ENCODE results near the gene DOK6. TPM values are rescaled to one million over a fixed set of nuclear protein-coding genes. Genes with fewer than 3 reads are reported as not detected.
A peak's percentile ranks its signal among the peaks of the same experiment; 100 is the strongest.

Gene DOK6
- total RNA-seq, 2 experiments from 2014 or later = not detected

DNA sequence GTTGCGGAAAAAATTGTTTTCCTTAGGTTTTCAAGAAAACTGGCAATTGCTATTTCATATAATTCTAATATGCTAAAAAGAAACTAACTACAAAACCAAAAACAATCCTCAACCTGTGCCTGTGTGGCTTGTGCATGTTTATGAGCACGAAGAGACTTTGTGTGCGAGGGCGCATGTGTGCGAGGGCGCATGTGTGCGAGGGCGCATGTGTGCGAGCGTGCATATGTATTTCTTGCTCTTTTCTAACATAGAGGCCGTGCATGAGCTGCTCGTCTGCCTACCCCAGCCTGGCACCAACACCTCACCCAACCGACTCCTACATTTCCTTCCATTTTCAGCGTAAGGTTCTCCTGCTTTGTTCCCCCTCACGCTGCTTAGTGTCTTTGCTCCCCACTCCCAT, 211.6 kb downstream of the DOK6 start:
- CTCF ChIA-PET = no interaction called here
- POLR2A ChIA-PET = no interaction called here
- H3K9me3 Mint-ChIP-seq (ENCODE audit: insufficient read depth) = no peaks in the 10 kb centered on the region
- ATAC-seq (no peak), DNase-seq (no peak)
- H3K27me3 Mint-ChIP-seq (ENCODE audit: low read depth) = peaks cover 8% of the 10 kb centered on the region
- no peaks in the 10 kb centered on the region for H3K4me1 Mint-ChIP-seq (ENCODE audit: low read depth)
- H3K4me3 Mint-ChIP-seq = no peak overlapping the region
- H3K36me3 Mint-ChIP-seq (ENCODE audit: low read depth) = no peaks in the 10 kb centered on the region
- H3K27ac Mint-ChIP-seq = no peak overlapping the region

DNA sequence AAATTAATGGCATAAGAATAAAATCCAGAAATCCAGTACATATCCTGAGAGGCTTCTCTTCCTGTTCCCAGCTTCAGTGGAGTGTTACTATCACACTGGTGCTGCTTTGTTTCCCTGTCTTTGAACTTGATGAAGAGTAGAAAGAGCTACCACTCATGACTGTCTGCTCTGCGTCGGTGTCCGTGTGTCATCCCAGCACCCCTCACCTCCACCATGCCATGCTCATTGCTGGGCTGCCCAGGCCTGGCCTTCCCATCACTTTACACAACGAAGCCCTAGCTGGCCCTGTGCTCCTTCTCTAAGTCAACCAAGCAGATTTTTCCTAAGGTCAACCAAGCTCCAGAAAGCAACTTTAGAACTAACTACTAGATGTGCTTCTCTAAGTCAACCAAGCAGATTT, 215.4 kb downstream of the DOK6 start:
- DNase-seq (no peak), ATAC-seq (no peak)
- ChIA-PET POLR2A (no interaction called here), CTCF (no interaction called here)
- H3K27me3 Mint-ChIP-seq (ENCODE audit: low read depth) = peaks cover 6% of the 10 kb centered on the region
- no peak overlapping the region for H3K4me3 Mint-ChIP-seq
- no peak overlapping the region for H3K27ac Mint-ChIP-seq
- no peaks in the 10 kb centered on the region for H3K36me3 Mint-ChIP-seq (ENCODE audit: low read depth)
- no peaks in the 10 kb centered on the region for H3K4me1 Mint-ChIP-seq (ENCODE audit: low read depth)
- H3K9me3 Mint-ChIP-seq (ENCODE audit: insufficient read depth) = no peaks in the 10 kb centered on the region

- Mint-ChIP-seq H3K36me3 (ENCODE audit: low read depth) (no peaks in the 10 kb centered on the region), H3K27ac (no peak overlapping the region), H3K9me3 (ENCODE audit: insufficient read depth) (no peaks in the 10 kb centered on the region), H3K4me3 (no peak overlapping the region), H3K27me3 (ENCODE audit: low read depth) (peaks cover 4% of the 10 kb centered on the region), H3K4me1 (ENCODE audit: low read depth) (no peaks in the 10 kb centered on the region)
- no peak for ATAC-seq
- DNase-seq = no peak
- ChIA-PET CTCF (no interaction called here), POLR2A (no interaction called here)
These were observed 216.7 kb downstream of the DOK6 start for GRCh38 chr18:69617408-69617807.

DNA sequence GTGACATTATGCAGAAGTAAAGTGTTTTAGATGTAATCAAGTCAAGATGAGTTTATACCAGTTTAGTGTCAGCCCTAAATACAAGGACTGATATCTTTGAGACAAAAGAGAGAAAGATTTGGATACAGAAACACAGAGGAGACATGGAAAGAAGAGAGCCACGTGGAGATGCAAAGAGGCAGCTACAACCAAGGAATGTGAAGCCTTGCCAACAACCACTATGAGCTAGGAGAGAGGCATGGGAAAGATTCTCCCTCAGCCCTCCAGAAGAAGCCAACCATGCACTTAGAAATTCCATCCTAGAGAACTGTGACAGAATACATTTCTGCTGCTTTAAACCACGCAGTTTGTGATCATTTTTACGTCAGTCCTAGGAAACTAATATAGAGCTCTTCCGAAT, 217.2 kb downstream of the DOK6 start:
- Mint-ChIP-seq H3K36me3 (ENCODE audit: low read depth) (no peaks in the 10 kb centered on the region), H3K9me3 (ENCODE audit: insufficient read depth) (no peaks in the 10 kb centered on the region), H3K27ac (no peak overlapping the region), H3K4me3 (no peak overlapping the region), H3K27me3 (ENCODE audit: low read depth) (peaks cover 3% of the 10 kb centered on the region), H3K4me1 (ENCODE audit: low read depth) (no peaks in the 10 kb centered on the region)
- DNase-seq (no peak), ATAC-seq (no peak)
- CTCF ChIA-PET = no interaction called here
- POLR2A ChIA-PET = no interaction called here

DNA sequence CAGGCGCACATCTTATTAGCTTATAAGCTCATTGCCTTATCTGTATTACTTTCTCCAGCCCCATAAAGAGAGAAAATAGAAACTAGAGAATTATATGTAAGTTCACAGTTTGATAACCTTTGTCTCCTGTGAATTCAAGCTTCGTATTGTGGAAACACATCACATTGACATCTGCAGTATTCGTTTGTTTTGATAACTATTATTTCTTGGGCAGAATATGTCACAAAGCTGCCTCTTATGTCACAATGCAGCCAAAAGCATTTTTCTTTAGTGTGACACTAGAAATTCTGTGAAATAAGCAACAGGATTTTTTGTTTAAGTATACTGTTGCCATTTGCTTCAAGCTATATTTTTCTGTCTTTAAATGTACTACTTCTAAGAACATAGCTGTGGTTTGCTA, 221.5 kb downstream of the DOK6 start:
- ATAC-seq (no peak), DNase-seq (no peak)
- H3K4me1 Mint-ChIP-seq (ENCODE audit: low read depth) = no peaks in the 10 kb centered on the region
- no peaks in the 10 kb centered on the region for H3K9me3 Mint-ChIP-seq (ENCODE audit: insufficient read depth)
- CTCF ChIA-PET = no interaction called here
- H3K27ac Mint-ChIP-seq = no peak overlapping the region
- H3K36me3 Mint-ChIP-seq (ENCODE audit: low read depth) = no peaks in the 10 kb centered on the region
- no peak overlapping the region for H3K4me3 Mint-ChIP-seq
- no peaks in the 10 kb centered on the region for H3K27me3 Mint-ChIP-seq (ENCODE audit: low read depth)
- POLR2A ChIA-PET = no interaction called here

DNA sequence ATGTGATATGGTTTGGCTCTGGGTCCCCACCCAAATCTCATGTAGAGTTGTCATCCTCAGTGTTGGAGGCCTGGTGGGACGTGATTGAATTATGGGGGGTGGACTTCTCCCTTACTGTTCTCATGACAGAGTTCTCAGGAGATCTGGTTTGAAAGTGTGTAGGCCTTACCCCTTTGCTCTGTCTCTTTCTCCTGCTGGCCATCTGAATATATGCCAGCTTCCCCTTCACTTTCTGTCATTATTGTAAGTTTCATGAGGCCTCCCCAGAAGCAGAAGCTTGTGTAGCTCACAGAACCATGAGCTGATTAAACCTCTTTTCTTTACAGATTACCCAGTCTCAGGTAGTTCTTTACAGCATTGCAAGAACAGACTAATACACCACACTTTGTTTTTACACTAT, 222.3 kb downstream of the DOK6 start:
- H3K36me3 Mint-ChIP-seq (ENCODE audit: low read depth) = no peaks in the 10 kb centered on the region
- H3K27me3 Mint-ChIP-seq (ENCODE audit: low read depth) = no peaks in the 10 kb centered on the region
- DNase-seq (no peak), ATAC-seq (no peak)
- no peak overlapping the region for H3K27ac Mint-ChIP-seq
- no peaks in the 10 kb centered on the region for H3K4me1 Mint-ChIP-seq (ENCODE audit: low read depth)
- ChIA-PET POLR2A (no interaction called here), CTCF (no interaction called here)
- H3K4me3 Mint-ChIP-seq = no peak overlapping the region
- H3K9me3 Mint-ChIP-seq (ENCODE audit: insufficient read depth) = no peaks in the 10 kb centered on the region

- Mint-ChIP-seq H3K4me1 (ENCODE audit: low read depth) (no peaks in the 10 kb centered on the region), H3K27ac (no peak overlapping the region), H3K9me3 (ENCODE audit: insufficient read depth) (no peaks in the 10 kb centered on the region), H3K36me3 (ENCODE audit: low read depth) (no peaks in the 10 kb centered on the region), H3K27me3 (ENCODE audit: low read depth) (no peaks in the 10 kb centered on the region), H3K4me3 (no peak overlapping the region)
- POLR2A ChIA-PET = interaction anchor here (0.6 kb wide), 1 partner anchor 403 kb away, joined by 3 read pairs; no protein-coding TSS in a partner anchor
- CTCF ChIA-PET = no interaction called here
- ATAC-seq (no peak), DNase-seq (no peak)
These were observed 225.5 kb downstream of the DOK6 start for GRCh38 chr18:69626171-69626570.

- ATAC-seq = no peak
- no peaks in the 10 kb centered on the region for H3K4me1 Mint-ChIP-seq (ENCODE audit: low read depth)
- H3K27ac Mint-ChIP-seq = no peak overlapping the region
- ChIA-PET CTCF (no interaction called here), POLR2A (interaction anchor here (0.6 kb wide), 1 partner anchor 404 kb away, joined by 3 read pairs; no protein-coding TSS in a partner anchor)
- no peaks in the 10 kb centered on the region for H3K27me3 Mint-ChIP-seq (ENCODE audit: low read depth)
- H3K36me3 Mint-ChIP-seq (ENCODE audit: low read depth) = no peaks in the 10 kb centered on the region
- H3K9me3 Mint-ChIP-seq (ENCODE audit: insufficient read depth) = no peaks in the 10 kb centered on the region
- DNase-seq = no peak
- no peak overlapping the region for H3K4me3 Mint-ChIP-seq
These were observed 226.1 kb downstream of the DOK6 start for GRCh38 chr18:69626643-69627242.

GRCh38 chr18:69628774-69629359, 228.2 kb downstream of the DOK6 start:
- Mint-ChIP-seq H3K4me1 (ENCODE audit: low read depth) (no peaks in the 10 kb centered on the region), H3K36me3 (ENCODE audit: low read depth) (no peaks in the 10 kb centered on the region), H3K4me3 (no peak overlapping the region), H3K9me3 (ENCODE audit: insufficient read depth) (no peaks in the 10 kb centered on the region), H3K27ac (no peak overlapping the region), H3K27me3 (ENCODE audit: low read depth) (no peaks in the 10 kb centered on the region)
- POLR2A ChIA-PET = no interaction called here
- CTCF ChIA-PET = interaction anchor here (0.8 kb wide), 1 partner anchor 19 kb away, joined by 3 read pairs; no protein-coding TSS in a partner anchor
- no peak for DNase-seq
- no peak for ATAC-seq

GRCh38 chr18:69631281-69631680, 230.6 kb downstream of the DOK6 start:
- H3K36me3 Mint-ChIP-seq (ENCODE audit: low read depth) = no peaks in the 10 kb centered on the region
- no peak overlapping the region for H3K27ac Mint-ChIP-seq
- ATAC-seq (no peak), DNase-seq (no peak)
- H3K27me3 Mint-ChIP-seq (ENCODE audit: low read depth) = peaks cover 6% of the 10 kb centered on the region
- no peak overlapping the region for H3K4me3 Mint-ChIP-seq
- no peaks in the 10 kb centered on the region for H3K9me3 Mint-ChIP-seq (ENCODE audit: insufficient read depth)
- ChIA-PET POLR2A (no interaction called here), CTCF (no interaction called here)
- peaks cover 6% of the 10 kb centered on the region for H3K4me1 Mint-ChIP-seq (ENCODE audit: low read depth)

GRCh38 chr18:69635482-69635881, 234.8 kb downstream of the DOK6 start:
- ATAC-seq (no peak), DNase-seq (no peak)
- Mint-ChIP-seq H3K9me3 (ENCODE audit: insufficient read depth) (no peaks in the 10 kb centered on the region), H3K36me3 (ENCODE audit: low read depth) (no peaks in the 10 kb centered on the region), H3K27me3 (ENCODE audit: low read depth) (peaks cover 6% of the 10 kb centered on the region), H3K4me3 (no peak overlapping the region), H3K27ac (no peak overlapping the region), H3K4me1 (ENCODE audit: low read depth) (peaks cover 6% of the 10 kb centered on the region)
- ChIA-PET POLR2A (no interaction called here), CTCF (no interaction called here)

GRCh38 chr18:69636529-69637301, 236.0 kb downstream of the DOK6 start:
- POLR2A ChIA-PET = no interaction called here
- Mint-ChIP-seq H3K4me1 (ENCODE audit: low read depth) (peaks cover 6% of the 10 kb centered on the region), H3K9me3 (ENCODE audit: insufficient read depth) (no peaks in the 10 kb centered on the region), H3K36me3 (ENCODE audit: low read depth) (no peaks in the 10 kb centered on the region), H3K27ac (no peak overlapping the region), H3K27me3 (ENCODE audit: low read depth) (peaks cover 6% of the 10 kb centered on the region), H3K4me3 (no peak overlapping the region)
- ATAC-seq (peak; percentile 61), DNase-seq (peak; percentile 26)
- CTCF ChIA-PET = interaction anchor here (0.7 to 1.4 kb wide), 2 partner anchors 263 to 345 kb away, joined by 3 to 5 read pairs; no protein-coding TSS in a partner anchor
